ENCODE data around the gene NMT1.

DNA sequence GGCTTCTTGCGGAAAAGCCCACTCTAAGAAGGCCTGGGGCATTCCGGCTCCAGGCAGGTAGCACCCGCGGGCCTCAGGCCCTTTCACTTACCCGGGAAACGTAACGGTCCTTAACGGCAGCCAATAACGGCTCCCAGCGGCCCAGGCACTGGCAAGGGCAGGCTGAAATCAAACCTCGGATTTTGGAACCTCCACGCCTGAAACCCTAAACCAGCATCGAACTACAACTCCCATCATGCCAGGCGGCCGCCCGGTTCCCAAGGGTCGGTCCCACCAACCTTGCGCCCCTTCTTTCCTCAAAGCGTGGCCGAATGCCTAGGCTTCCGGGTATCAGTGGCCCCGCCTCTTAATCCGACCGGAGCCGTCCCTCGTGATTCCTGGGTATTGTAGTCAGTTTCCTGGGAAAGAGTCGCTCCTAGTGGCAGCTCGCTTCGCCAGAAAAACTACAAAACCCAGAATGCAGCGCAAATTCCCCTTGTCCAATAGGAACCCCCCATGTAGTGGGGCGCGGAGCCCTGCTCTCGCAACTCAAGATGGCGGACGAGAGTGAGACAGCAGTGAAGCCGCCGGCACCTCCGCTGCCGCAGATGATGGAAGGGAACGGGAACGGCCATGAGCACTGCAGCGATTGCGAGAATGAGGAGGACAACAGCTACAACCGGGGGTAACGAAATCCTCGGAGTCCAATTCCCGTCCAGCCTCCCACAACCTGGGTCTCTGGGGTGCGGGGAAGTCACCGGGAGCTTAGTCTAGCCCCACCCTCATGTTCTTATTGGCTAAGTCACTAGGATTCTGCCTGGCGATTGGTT is at the start of gene NMT1:
- no peak for TF ChIP-seq CTCF (IDR thresholded peaks at IDR 0.05)
- peak; percentile 82 for TF ChIP-seq POLR2A (IDR thresholded peaks at IDR 0.05)
- TF ChIP-seq EP300 (IDR thresholded peaks at IDR 0.05; ENCODE audit: low read depth), result no peak
- peak; percentile 85 to 94 (median 91) for TF ChIP-seq POLR2AphosphoS5 (IDR thresholded peaks at IDR 0.05)
